GM23338 (cell line): Measurements from ENCODE around the gene TMPRSS11D. TPM values are rescaled to one million over a fixed set of nuclear protein-coding genes. Genes with fewer than 3 reads are reported as not detected.

ENCODE experiments used
- ATAC-seq: fragments of 200-7000 bp; cut with Tn5 transposase; 3 replicates; pipeline ENCODE4 v1.9.1; 2020
- DNase-seq: peaks from one replicate; pipeline ENCODE4 v3.0.0-alpha.2; 2015; ENCODE audit warnings: low spot score
- H2AFZ ChIP-seq: fragments of 200-600 bp; sonication (generic); 2 replicates; pipeline ENCODE4 v1.8.0; 2016; ENCODE audit warnings: antibody characterized with exemption, mild to moderate bottlenecking, moderate library complexity
- H3F3A ChIP-seq: fragments of 200-600 bp; sonication (generic); replicated peaks from 2 replicates; pipeline ENCODE4 v1.8.0; 2017; ENCODE audit warnings: antibody characterized with exemption, mixed run types, low read depth
- H3K27ac ChIP-seq: fragments of 200-600 bp; sonication (generic); 2 replicates; pipeline ENCODE4 v1.6.1; 2016; ENCODE audit warnings: low read depth
- H3K27me3 ChIP-seq: fragments of 200-600 bp; sonication (generic); 2 replicates; pipeline ENCODE4 v1.8.0; 2016; ENCODE audit warnings: mild to moderate bottlenecking, mixed run types, moderate library complexity; ENCODE audit not compliant: insufficient read depth
- H3K36me3 ChIP-seq: fragments of 200-600 bp; sonication (generic); 2 replicates; pipeline ENCODE4 v1.8.0; 2016; ENCODE audit warnings: mild to moderate bottlenecking; ENCODE audit not compliant: insufficient read depth
- H3K4me1 ChIP-seq: fragments of 200-600 bp; sonication (generic); 2 replicates; pipeline ENCODE4 v1.8.0; 2016; ENCODE audit warnings: mild to moderate bottlenecking, moderate library complexity; ENCODE audit not compliant: insufficient read depth
- H3K4me2 ChIP-seq: fragments of 200-600 bp; sonication (generic); 2 replicates; pipeline ENCODE4 v1.7.1; 2017; ENCODE audit warnings: mixed run types
- H3K4me3 ChIP-seq: fragments of 200-600 bp; sonication (generic); 2 replicates; pipeline ENCODE4 v1.6.1; 2016; ENCODE audit warnings: mixed run types
- H3K79me2 ChIP-seq: fragments of 200-600 bp; sonication (generic); replicated peaks from 2 replicates; pipeline ENCODE4 v1.8.0; 2017; ENCODE audit warnings: mild to moderate bottlenecking; ENCODE audit not compliant: insufficient read depth
- H3K9me2 ChIP-seq: fragments of 200-600 bp; sonication (generic); 2 replicates; pipeline ENCODE4 v1.8.0; 2017; ENCODE audit not compliant: insufficient read depth
- H4K20me1 ChIP-seq: fragments of 200-600 bp; sonication (generic); replicated peaks from 2 replicates; pipeline ENCODE4 v1.8.0; 2017; ENCODE audit warnings: mild to moderate bottlenecking; ENCODE audit not compliant: insufficient read depth
- H3K27ac Mint-ChIP-seq: 2 replicates; pipeline ENCODE4 v1.8.0; 2020; ENCODE audit warnings: inconsistent platforms, mild to moderate bottlenecking, moderate library complexity, mixed read lengths
- H3K27me3 Mint-ChIP-seq: 3 replicates; pipeline ENCODE4 v1.8.0; 2022; ENCODE audit warnings: low read depth, mild to moderate bottlenecking, moderate library complexity, mixed read lengths, inconsistent platforms; ENCODE audit not compliant: insufficient read depth, poor library complexity
- H3K36me3 Mint-ChIP-seq: 3 replicates; pipeline ENCODE4 v1.8.0; 2021; ENCODE audit warnings: low read depth, mild to moderate bottlenecking, inconsistent platforms, moderate library complexity, mixed read lengths
- H3K4me1 Mint-ChIP-seq: 3 replicates; pipeline ENCODE4 v1.8.0; 2020; ENCODE audit warnings: mild to moderate bottlenecking, inconsistent platforms, mixed read lengths
- H3K4me3 Mint-ChIP-seq: 3 replicates; pipeline ENCODE4 v1.8.0; 2021; ENCODE audit warnings: moderate library complexity, mild to moderate bottlenecking, inconsistent platforms, mixed read lengths
- H3K9me3 Mint-ChIP-seq: 3 replicates; pipeline ENCODE4 v1.8.0; 2020; ENCODE audit warnings: moderate library complexity, mild to moderate bottlenecking, inconsistent platforms, mixed read lengths
- CREB1 ChIP-seq: fragments of 250-450 bp; sonication (Bioruptor Pico); IDR thresholded peaks from 2 replicates; pipeline ENCODE4 v1.5.0; 2020; ENCODE audit warnings: low read depth, mild to moderate bottlenecking, moderate library complexity
- EZH2 ChIP-seq: fragments of 200-600 bp; sonication (generic); IDR thresholded peaks from one replicate; pipeline ENCODE4 v1.8.0; 2017; ENCODE audit warnings: antibody characterized with exemption, mild to moderate bottlenecking, low read depth; ENCODE audit not compliant: unreplicated experiment
- REST ChIP-seq: IDR thresholded peaks from one replicate; pipeline ENCODE4 v1.6.1; 2018; ENCODE audit warnings: antibody characterized with exemption; ENCODE audit not compliant: unreplicated experiment
- STAT1 ChIP-seq: IDR thresholded peaks from one replicate; pipeline ENCODE4 v1.6.1; 2016; ENCODE audit warnings: antibody characterized with exemption; ENCODE audit not compliant: unreplicated experiment
- ZNF114 ChIP-seq: fragments of 250-450 bp; sonication (Bioruptor Pico); IDR thresholded peaks from 2 replicates; pipeline ENCODE4 v1.5.0; 2020; ENCODE audit warnings: mild to moderate bottlenecking, moderate library complexity
- ZNF331 ChIP-seq: fragments of 250-450 bp; sonication (Bioruptor Pico); IDR thresholded peaks from 2 replicates; pipeline ENCODE4 v1.5.0; 2020; ENCODE audit warnings: low read depth, mild to moderate bottlenecking, moderate library complexity
- ZNF462 ChIP-seq: fragments of 250-450 bp; sonication (Bioruptor Pico); IDR thresholded peaks from 2 replicates; pipeline ENCODE4 v1.5.0; 2020; ENCODE audit warnings: mild to moderate bottlenecking, moderate library complexity
- polyA plus RNA-seq: library from polyadenylated mRNA; unstranded; fragments of >200 nt; fragmentation: Nextera tagmentation; extraction: Ambion mirVana; gene quantifications from 2 replicates; pipeline ENCODE4 v1.2.1, GENCODE V29; 2016
- total RNA-seq: library from RNA; depleted of rRNA; stranded (reverse); fragments of >200 nt; shearing (Covaris generic); gene quantifications from 2 replicates; pipeline ENCODE4 v1.2.3, GENCODE V29; 2014
- TF ChIP-seq, protein P1 (sequence below), 2 experiments: fragments of 200-600 bp in 1 of 2; sonication (generic) in 1 of 2; conservative IDR thresholded peaks; 2 replicates each; pipeline versions ENCODE4 v1.5.1 to v1.6.1; 2016 to 2017; ENCODE audit warnings: antibody characterized with exemption in 2 of 2, low read depth in 2 of 2, mild to moderate bottlenecking in 2 of 2, moderate library complexity in 1 of 2

TMPRSS11D gene
- total and polyA plus RNA-seq, 2 experiments from 2014 or later = not detected

- DNase-seq (no peak), ATAC-seq (no peak)
- TF ChIP-seq ZNF114 (CRISPR knock-in tag) = no peak
- no peak for TF ChIP-seq CREB1 (CRISPR knock-in tag)
- no peak for TF ChIP-seq EZH2
- TF ChIP-seq REST = no peak
- no peak for TF ChIP-seq ZNF331 (CRISPR knock-in tag)
- no peak for TF ChIP-seq ZNF462 (CRISPR knock-in tag)
- TF ChIP-seq, protein P1, sequence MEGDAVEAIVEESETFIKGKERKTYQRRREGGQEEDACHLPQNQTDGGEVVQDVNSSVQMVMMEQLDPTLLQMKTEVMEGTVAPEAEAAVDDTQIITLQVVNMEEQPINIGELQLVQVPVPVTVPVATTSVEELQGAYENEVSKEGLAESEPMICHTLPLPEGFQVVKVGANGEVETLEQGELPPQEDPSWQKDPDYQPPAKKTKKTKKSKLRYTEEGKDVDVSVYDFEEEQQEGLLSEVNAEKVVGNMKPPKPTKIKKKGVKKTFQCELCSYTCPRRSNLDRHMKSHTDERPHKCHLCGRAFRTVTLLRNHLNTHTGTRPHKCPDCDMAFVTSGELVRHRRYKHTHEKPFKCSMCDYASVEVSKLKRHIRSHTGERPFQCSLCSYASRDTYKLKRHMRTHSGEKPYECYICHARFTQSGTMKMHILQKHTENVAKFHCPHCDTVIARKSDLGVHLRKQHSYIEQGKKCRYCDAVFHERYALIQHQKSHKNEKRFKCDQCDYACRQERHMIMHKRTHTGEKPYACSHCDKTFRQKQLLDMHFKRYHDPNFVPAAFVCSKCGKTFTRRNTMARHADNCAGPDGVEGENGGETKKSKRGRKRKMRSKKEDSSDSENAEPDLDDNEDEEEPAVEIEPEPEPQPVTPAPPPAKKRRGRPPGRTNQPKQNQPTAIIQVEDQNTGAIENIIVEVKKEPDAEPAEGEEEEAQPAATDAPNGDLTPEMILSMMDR (conservative IDR thresholded peaks at IDR 0.05; ENCODE audit: low read depth in 2 of 2) = no peak
- no peak for TF ChIP-seq STAT1
- peaks cover 3% of the 10 kb centered on the region; the same call in 1 of the 3 replicates for H3K4me1 Mint-ChIP-seq
- no peaks in the 10 kb centered on the region for H3K36me3 Mint-ChIP-seq
- H3K9me2 ChIP-seq = no peaks in the 10 kb centered on the region
- no peak overlapping the region for H3K4me2 ChIP-seq
- no peaks in the 10 kb centered on the region for H3K36me3 ChIP-seq
- no peaks in the 10 kb centered on the region for H3K79me2 ChIP-seq
- no peaks in the 10 kb centered on the region for H3K27me3 ChIP-seq
- no peaks in the 10 kb centered on the region for H3K27me3 Mint-ChIP-seq
- H2AFZ ChIP-seq = no peak overlapping the region
- H3K27ac ChIP-seq = no peak overlapping the region
- no peak overlapping the region for H3K4me3 Mint-ChIP-seq
- no peak overlapping the region for H3K27ac Mint-ChIP-seq
- no peaks in the 10 kb centered on the region for H3F3A ChIP-seq
- H3K4me3 ChIP-seq = no peak overlapping the region
- no peaks in the 10 kb centered on the region for H4K20me1 ChIP-seq
- no peaks in the 10 kb centered on the region for H3K4me1 ChIP-seq
- H3K9me3 Mint-ChIP-seq = no peaks in the 10 kb centered on the region
Observed at GRCh38 chr4:67853336-67853735, 30.5 kb downstream of the TMPRSS11D start.
